GM19455 (cell line): ENCODE data around the gene LRRC4B.

Experiments
- ATAC-seq: cut with Tn5 transposase; IDR thresholded peaks from one replicate; pipeline ENCODE4 v1.9.1; 2021; ENCODE audit not compliant: unreplicated experiment

LRRC4B gene

DNA sequence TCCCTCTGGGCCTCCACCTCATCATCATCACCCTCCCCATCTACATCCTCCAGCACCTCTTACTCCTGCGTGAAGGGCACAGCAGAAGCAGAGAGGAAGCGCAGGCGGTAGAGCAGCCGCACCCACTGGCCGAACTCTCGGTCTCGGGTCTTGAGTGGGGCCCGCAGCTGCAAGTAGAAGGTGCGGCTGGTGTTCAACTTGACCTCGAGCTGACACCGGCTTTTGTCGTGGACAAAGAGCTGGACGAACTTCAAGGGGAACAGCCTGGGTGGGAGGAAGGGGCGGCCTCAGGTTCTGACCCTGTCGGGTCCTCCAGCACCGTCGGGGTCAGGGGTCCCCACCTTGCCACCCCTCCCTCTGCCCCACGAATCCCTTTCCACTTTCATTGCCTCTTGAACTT lies 100.7 kb downstream of the LRRC4B start:
- ATAC-seq, result no peak
